ENCODE measurements around the gene HNRNPA0. TPM values are rescaled to one million over a fixed set of nuclear protein-coding genes. Genes with fewer than 3 reads are reported as not detected.
A peak's percentile ranks its signal among the peaks of the same experiment; 100 is the strongest.

The HNRNPA0 gene
- polyA plus RNA-seq, 1 of the 3 experiments (the other 2 are of a cell fraction): 24.9 TPM

DNA sequence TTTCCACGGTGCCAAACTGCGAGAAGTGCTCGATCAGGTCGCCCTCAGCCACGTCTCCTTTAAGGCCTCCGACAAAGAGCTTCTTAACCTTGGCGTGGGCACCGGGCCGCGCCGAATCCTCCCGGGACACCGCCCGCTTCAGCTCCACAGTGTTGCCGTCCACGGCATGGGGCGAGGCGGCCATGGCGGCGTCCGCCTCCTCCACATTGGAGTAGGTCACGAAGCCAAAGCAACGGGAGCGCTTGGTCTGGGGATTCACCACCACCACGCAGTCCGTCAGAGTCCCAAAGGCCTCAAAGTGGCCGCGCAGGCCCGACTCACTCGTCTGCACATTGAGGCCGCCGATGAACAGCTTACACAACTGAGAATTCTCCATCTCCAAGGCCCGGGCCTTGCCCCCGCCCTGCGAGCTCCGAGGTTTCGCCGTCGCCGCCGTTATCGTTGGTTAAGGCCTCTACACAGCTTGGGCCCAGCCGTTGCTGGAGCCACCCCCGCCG is 424 bp downstream of the HNRNPA0 start:
- Histone ChIP-seq H3K4me1 (ENCODE audit: control insufficient read depth in 1 of 2, insufficient read depth in 2 of 2, low read depth in 1 of 2, low read length in 1 of 2) (peaks cover 0 to 6% of the 10 kb centered on the region in 2 experiments; a peak in 2 of 4 replicates), H3K4me3 (ENCODE audit: low read depth in 2 of 2, low read length in 1 of 2) (peak overlapping the region; percentile 93 to 94), H3K36me3 (replicated peaks in 1 of 2; ENCODE audit: control insufficient read depth in 1 of 2, insufficient read depth in 2 of 2, low read length in 1 of 2) (peaks cover 28 to 32% of the 10 kb centered on the region in 2 experiments), H3K27ac (ENCODE audit: low read depth in 2 of 2, low read length in 1 of 2) (peak overlapping the region; percentile 97), H3K79me2 (ENCODE audit: insufficient read depth) (peaks cover 54% of the 10 kb centered on the region), H4K20me1 (ENCODE audit: insufficient read depth) (peaks cover 49% of the 10 kb centered on the region), H3K9me3 (no peaks in the 10 kb centered on the region), H2AFZ (ENCODE audit: low read depth) (no peak overlapping the region), H3K4me2 (peak overlapping the region; percentile 96), H3K27me3 (ENCODE audit: insufficient read depth) (no peaks in the 10 kb centered on the region), H3F3A (replicated peaks; ENCODE audit: insufficient read depth) (peaks cover 8% of the 10 kb centered on the region), H3K9me2 (no peaks in the 10 kb centered on the region), H3K9ac (peak overlapping the region; percentile 99)
- POLR2A ChIA-PET: interaction anchor here (0.7 to 1.8 kb wide), 6 partner anchors 11 to 156 kb away, joined by 4 to 7 read pairs (median 4); partner anchors contain the start of gene PKD2L2
- CTCF ChIA-PET: interaction anchor here (0.7 to 2.0 kb wide), 9 partner anchors 12 to 380 kb away, joined by 3 to 10 read pairs (median 5); no protein-coding TSS in a partner anchor
- TF ChIP-seq FOXJ3 (CRISPR knock-in tag; IDR thresholded peaks at IDR 0.05) (no peak), TEAD4 (IDR thresholded peaks at IDR 0.05; ENCODE audit: borderline replicate concordance, insufficient read depth) (no peak)
- 0% methylated on average over 25 of the region's 45 CpGs for WGBS (ENCODE audit: low lambda C conversion rate)
- DNase-seq: no peak

DNA sequence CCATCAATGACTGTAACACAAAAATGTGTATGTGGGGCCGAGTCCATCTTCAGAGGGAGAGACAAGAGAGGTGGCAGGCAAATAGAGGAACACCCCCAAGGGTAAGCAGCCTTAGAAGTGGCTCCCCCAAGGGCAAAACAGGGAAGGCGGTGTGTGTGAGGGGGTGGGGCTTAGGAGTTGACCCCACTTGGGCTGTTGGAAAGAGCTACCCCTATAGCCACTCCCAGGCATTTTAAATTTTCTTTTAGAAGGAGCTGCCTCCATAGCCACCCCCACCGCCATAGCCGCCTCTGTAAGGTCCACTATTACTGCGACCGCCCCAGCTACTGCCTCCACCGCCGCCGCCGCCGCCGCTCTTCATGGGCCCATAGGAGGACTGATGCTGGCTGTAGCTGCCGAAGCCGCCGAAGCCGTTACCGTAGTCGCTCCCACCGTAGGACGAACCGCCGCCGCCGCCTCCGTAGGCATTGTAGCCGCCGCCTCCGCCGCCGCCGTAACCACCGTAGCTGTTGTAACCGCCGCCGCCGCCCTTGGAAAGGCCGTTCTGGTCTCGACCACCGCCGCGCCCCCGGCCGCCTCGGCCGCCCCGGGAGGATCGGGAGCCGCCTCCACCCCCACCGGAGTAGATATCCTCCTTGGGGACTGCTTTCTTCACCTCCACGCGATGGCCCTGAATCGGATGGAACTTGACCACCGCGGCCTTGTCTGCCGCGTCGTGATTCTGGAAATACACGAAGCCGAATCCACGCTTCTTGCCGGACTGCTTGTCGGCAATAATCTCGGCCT is 1.1 kb downstream of the HNRNPA0 start:
- peak overlapping the region; percentile 93 to 94 for H3K4me3 ChIP-seq (ENCODE audit: low read depth in 2 of 2, low read length in 1 of 2)
- peaks cover 28 to 32% of the 10 kb centered on the region in 2 experiments for H3K36me3 ChIP-seq (replicated peaks in 1 of 2; ENCODE audit: control insufficient read depth in 1 of 2, insufficient read depth in 2 of 2, low read length in 1 of 2)
- POLR2A ChIA-PET: interaction anchor here (0.5 to 1.8 kb wide), 7 partner anchors 10 to 358 kb away, joined by 3 to 7 read pairs (median 4); partner anchors contain the start of gene PKD2L2
- no peaks in the 10 kb centered on the region for H3K9me2 ChIP-seq
- peaks cover 0 to 6% of the 10 kb centered on the region in 2 experiments; a peak in 2 of 4 replicates for H3K4me1 ChIP-seq (ENCODE audit: control insufficient read depth in 1 of 2, insufficient read depth in 2 of 2, low read depth in 1 of 2, low read length in 1 of 2)
- peaks cover 59% of the 10 kb centered on the region for H3K79me2 ChIP-seq (ENCODE audit: insufficient read depth)
- H3K9me3 ChIP-seq: no peaks in the 10 kb centered on the region
- peak overlapping the region; percentile 97 for H3K27ac ChIP-seq (ENCODE audit: low read depth in 2 of 2, low read length in 1 of 2)
- peaks cover 8% of the 10 kb centered on the region for H3F3A ChIP-seq (replicated peaks; ENCODE audit: insufficient read depth)
- H3K9ac ChIP-seq: peak overlapping the region; percentile 99
- H4K20me1 ChIP-seq (ENCODE audit: insufficient read depth): peaks cover 56% of the 10 kb centered on the region
- H2AFZ ChIP-seq (ENCODE audit: low read depth): no peak overlapping the region
- TF ChIP-seq CHD2 (IDR thresholded peaks at IDR 0.05; ENCODE audit: low read length, partially characterized antibody): peak; percentile 14
- no peak for TF ChIP-seq NFIC (IDR thresholded peaks at IDR 0.05; ENCODE audit: borderline replicate concordance)
- peak; percentile 11; the same call in 1 of the 2 replicates for TF ChIP-seq SIN3A (IDR thresholded peaks at IDR 0.05; ENCODE audit: borderline replicate concordance, low read depth, low read length)
- 0% methylated on average over 28 of the region's 63 CpGs for WGBS (ENCODE audit: low lambda C conversion rate)
- CTCF ChIA-PET: interaction anchor here (0.6 to 2.0 kb wide), 10 partner anchors 11 to 609 kb away, joined by 3 to 10 read pairs (median 4); no protein-coding TSS in a partner anchor
- peak overlapping the region; percentile 96 for H3K4me2 ChIP-seq
- no peaks in the 10 kb centered on the region for H3K27me3 ChIP-seq (ENCODE audit: insufficient read depth)
- peak; percentile 48 for DNase-seq

DNA sequence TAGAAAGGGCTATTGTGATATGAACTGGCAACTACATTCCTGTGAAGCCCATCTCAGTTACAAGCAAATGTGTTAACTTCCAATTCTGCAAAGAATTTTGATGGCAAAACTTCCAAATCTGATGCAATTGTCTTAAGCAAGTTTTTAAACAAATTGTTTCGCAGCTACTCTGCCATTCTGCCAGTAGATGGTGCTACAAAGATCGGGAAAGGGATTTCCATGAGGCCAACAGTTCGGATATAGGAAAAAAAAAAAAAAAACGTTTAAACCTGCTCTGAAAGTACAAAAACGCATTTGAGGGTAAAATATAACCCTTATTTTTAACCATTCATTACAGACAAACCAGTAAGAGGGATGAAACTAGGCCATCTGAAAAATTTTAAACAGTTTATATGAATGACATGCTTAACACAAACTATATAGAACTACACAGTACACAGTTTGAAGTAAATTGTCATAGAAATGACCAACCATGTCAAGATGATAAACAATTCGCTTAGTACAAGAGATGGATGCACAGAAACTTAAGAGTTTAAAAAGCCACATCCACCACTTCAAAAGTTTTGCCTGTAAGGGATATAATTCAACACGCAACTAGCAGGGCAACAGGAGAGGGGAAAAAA is 2.2 kb downstream of the HNRNPA0 start:
- peaks cover 60% of the 10 kb centered on the region for H4K20me1 ChIP-seq (ENCODE audit: insufficient read depth)
- H3K9ac ChIP-seq: peak overlapping the region; percentile 99
- ChIA-PET CTCF (interaction anchor here (0.6 to 22.5 kb wide), 15 partner anchors 10 to 382 kb away, joined by 3 to 407 read pairs (median 5); partner anchors contain the start of gene KLHL3), POLR2A (interaction anchor here (0.6 to 1.6 kb wide), 2 partner anchors 10 to 11 kb away, joined by 6 to 7 read pairs; no protein-coding TSS in a partner anchor)
- H3F3A ChIP-seq (replicated peaks; ENCODE audit: insufficient read depth): peaks cover 8% of the 10 kb centered on the region
- no peaks in the 10 kb centered on the region for H3K27me3 ChIP-seq (ENCODE audit: insufficient read depth)
- WGBS (ENCODE audit: low lambda C conversion rate): 3% methylated on average over 7 of the region's 7 CpGs
- H3K4me1 ChIP-seq (ENCODE audit: control insufficient read depth in 1 of 2, insufficient read depth in 2 of 2, low read depth in 1 of 2, low read length in 1 of 2): peaks cover 0 to 6% of the 10 kb centered on the region in 2 experiments; a peak in 2 of 4 replicates
- H3K9me2 ChIP-seq: no peaks in the 10 kb centered on the region
- peak overlapping the region; percentile 34 to 97; a peak in 1 of 4 replicates for H3K27ac ChIP-seq (ENCODE audit: low read depth in 2 of 2, low read length in 1 of 2)
- peak overlapping the region; percentile 93 to 94 for H3K4me3 ChIP-seq (ENCODE audit: low read depth in 2 of 2, low read length in 1 of 2)
- peak overlapping the region; percentile 96 for H3K4me2 ChIP-seq
- H2AFZ ChIP-seq (ENCODE audit: low read depth): no peak overlapping the region
- peaks cover 59% of the 10 kb centered on the region for H3K79me2 ChIP-seq (ENCODE audit: insufficient read depth)
- peaks cover 28 to 32% of the 10 kb centered on the region in 2 experiments for H3K36me3 ChIP-seq (replicated peaks in 1 of 2; ENCODE audit: control insufficient read depth in 1 of 2, insufficient read depth in 2 of 2, low read length in 1 of 2)
- H3K9me3 ChIP-seq: no peaks in the 10 kb centered on the region
- DNase-seq: peak; percentile 32
- TF ChIP-seq GABPA (IDR thresholded peaks at IDR 0.05; ENCODE audit: low read depth) (no peak), RFX5 (IDR thresholded peaks at IDR 0.05; ENCODE audit: low read length) (no peak), EZH2phosphoT487 (IDR thresholded peaks at IDR 0.05; ENCODE audit: borderline replicate concordance, low read depth) (no peak), MXI1 (IDR thresholded peaks at IDR 0.05; ENCODE audit: low read depth, low read length) (peak; percentile 85), RAD21 (IDR thresholded peaks at IDR 0.05; ENCODE audit: low read length) (peak; percentile 55), SMC3 (IDR thresholded peaks at IDR 0.05; ENCODE audit: low read depth, low read length) (peak; percentile 36), TAF1 (IDR thresholded peaks at IDR 0.05; ENCODE audit: borderline replicate concordance, low read depth, low read length) (no peak), NRF1 (IDR thresholded peaks at IDR 0.05; ENCODE audit: low read depth, low read length) (no peak)
- TF ChIP-seq, protein P1, sequence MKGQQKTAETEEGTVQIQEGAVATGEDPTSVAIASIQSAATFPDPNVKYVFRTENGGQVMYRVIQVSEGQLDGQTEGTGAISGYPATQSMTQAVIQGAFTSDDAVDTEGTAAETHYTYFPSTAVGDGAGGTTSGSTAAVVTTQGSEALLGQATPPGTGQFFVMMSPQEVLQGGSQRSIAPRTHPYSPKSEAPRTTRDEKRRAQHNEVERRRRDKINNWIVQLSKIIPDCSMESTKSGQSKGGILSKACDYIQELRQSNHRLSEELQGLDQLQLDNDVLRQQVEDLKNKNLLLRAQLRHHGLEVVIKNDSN (IDR thresholded peaks at IDR 0.05; ENCODE audit: borderline replicate concordance, low read depth): no peak
- TF ChIP-seq, protein P2, sequence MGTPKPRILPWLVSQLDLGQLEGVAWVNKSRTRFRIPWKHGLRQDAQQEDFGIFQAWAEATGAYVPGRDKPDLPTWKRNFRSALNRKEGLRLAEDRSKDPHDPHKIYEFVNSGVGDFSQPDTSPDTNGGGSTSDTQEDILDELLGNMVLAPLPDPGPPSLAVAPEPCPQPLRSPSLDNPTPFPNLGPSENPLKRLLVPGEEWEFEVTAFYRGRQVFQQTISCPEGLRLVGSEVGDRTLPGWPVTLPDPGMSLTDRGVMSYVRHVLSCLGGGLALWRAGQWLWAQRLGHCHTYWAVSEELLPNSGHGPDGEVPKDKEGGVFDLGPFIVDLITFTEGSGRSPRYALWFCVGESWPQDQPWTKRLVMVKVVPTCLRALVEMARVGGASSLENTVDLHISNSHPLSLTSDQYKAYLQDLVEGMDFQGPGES (IDR thresholded peaks at IDR 0.05; ENCODE audit: low read depth, low read length): no peak
- TF ChIP-seq, protein P3, sequence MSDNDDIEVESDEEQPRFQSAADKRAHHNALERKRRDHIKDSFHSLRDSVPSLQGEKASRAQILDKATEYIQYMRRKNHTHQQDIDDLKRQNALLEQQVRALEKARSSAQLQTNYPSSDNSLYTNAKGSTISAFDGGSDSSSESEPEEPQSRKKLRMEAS (IDR thresholded peaks at IDR 0.05; ENCODE audit: low read depth): 0 out of 2 replicates have a peak, but pooled peaks have one; percentile 64

Measured in SK-N-SH (cell line).